Measurements from ENCODE around the gene ZNF701. TPM values are rescaled to one million over a fixed set of nuclear protein-coding genes. Genes with fewer than 3 reads are reported as not detected.

Gene ZNF701
- total RNA-seq (10 to 100 TPM in 2 of 5 donors, 1 to 10 TPM in 3; 1.2 to 28.1 (median 9.0) TPM), polyA plus RNA-seq (1 to 10 TPM; 4.1 to 4.7 (median 4.2) TPM)
- long read RNA-seq, donor 1, partial matches to known transcripts: 0 of 2 reads
- long read RNA-seq, donor 1, other reads (novel, unspliced or antisense): 0 of 2 reads
- long read RNA-seq, donor 2, partial matches to known transcripts: 0 of 3 reads
- long read RNA-seq, donor 2, other reads (novel, unspliced or antisense): 0 of 3 reads
- long read RNA-seq, donor 3, partial matches to known transcripts: 0 of 1 reads
- long read RNA-seq, donor 3, other reads (novel, unspliced or antisense): 0 of 1 reads
- long read RNA-seq, donor 4: 0 reads
- long read RNA-seq, donor 5, partial matches to known transcripts: 0 of 1 reads
- long read RNA-seq, donor 5, other reads (novel, unspliced or antisense): 0 of 1 reads
- long read RNA-seq, donor 6, partial matches to known transcripts: 0 of 3 reads
- long read RNA-seq, donor 6, other reads (novel, unspliced or antisense): 0 of 3 reads
- long read RNA-seq, donor 7, transcript ZNF701-202 (4 exons, 2,634 nt): major isoform, 5 of 5 reads
- long read RNA-seq, donor 7, partial matches to known transcripts: 0 of 5 reads
- long read RNA-seq, donor 7, other reads (novel, unspliced or antisense): 0 of 5 reads
- long read RNA-seq, donor 8, partial matches to known transcripts: 0 of 2 reads
- long read RNA-seq, donor 8, other reads (novel, unspliced or antisense): 0 of 2 reads
- long read RNA-seq, donor 9, partial matches to known transcripts: 0 of 1 reads
- long read RNA-seq, donor 9, other reads (novel, unspliced or antisense): 0 of 1 reads
- long read RNA-seq, donor 10, partial matches to known transcripts: 0 of 2 reads
- long read RNA-seq, donor 10, other reads (novel, unspliced or antisense): 0 of 2 reads

DNA sequence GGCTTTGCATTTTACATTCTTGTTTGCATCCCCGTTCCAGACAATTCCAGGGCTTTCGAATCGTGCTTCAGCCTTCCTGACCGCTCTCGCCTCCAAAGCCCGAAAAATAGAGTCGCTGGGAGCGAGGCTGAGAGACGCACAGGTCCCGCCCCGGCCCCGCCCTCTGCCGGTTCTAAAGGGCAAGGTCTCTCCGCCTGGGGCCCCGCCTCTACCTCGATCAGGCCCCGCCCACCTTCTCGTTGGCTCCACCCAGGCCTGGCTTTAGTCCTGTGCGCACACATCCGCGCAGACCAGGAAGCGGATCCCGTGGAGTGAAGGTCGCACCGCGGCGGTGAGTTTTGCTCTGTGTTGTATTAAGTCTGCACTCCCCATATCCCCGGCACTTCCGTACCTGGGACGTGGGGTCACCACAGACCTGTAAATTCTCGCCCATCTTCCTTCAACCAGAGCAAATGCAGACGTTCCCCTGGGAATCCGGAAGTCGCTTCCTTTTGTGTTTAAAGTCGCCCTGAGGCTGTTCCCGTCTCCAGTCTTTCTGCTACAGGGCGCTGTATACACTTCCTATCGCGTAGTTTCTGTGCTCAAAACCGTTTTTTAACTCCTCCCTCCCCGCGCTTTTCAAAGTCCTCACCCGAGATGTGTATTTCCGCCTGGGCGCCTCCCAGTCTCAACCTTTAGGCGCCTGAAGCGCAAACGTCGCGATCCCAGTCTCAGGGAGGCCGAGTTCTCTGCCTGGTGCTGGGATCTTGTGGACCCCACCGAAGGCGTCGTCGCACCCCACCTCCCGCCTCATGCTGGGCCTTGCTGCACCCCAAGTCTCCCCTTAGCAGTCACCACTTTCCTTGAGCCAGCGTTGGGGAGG is at the start of gene ZNF701:
Gene ZNF701, plus strand, starts transcription at position 288 of the 862 bp plus-strand sequence. CDS start 3,861 bp downstream, outside the sequence.
- peak; percentile 93 to 99 (median 98) for TF ChIP-seq POLR2AphosphoS5 (IDR thresholded peaks at IDR 0.05)
- TF ChIP-seq EP300 (IDR thresholded peaks at IDR 0.05): no peak
- TF ChIP-seq POLR2A (IDR thresholded peaks at IDR 0.05): peak in 2 of 4 donors; percentile 38 to 77
- TF ChIP-seq, protein P1, sequence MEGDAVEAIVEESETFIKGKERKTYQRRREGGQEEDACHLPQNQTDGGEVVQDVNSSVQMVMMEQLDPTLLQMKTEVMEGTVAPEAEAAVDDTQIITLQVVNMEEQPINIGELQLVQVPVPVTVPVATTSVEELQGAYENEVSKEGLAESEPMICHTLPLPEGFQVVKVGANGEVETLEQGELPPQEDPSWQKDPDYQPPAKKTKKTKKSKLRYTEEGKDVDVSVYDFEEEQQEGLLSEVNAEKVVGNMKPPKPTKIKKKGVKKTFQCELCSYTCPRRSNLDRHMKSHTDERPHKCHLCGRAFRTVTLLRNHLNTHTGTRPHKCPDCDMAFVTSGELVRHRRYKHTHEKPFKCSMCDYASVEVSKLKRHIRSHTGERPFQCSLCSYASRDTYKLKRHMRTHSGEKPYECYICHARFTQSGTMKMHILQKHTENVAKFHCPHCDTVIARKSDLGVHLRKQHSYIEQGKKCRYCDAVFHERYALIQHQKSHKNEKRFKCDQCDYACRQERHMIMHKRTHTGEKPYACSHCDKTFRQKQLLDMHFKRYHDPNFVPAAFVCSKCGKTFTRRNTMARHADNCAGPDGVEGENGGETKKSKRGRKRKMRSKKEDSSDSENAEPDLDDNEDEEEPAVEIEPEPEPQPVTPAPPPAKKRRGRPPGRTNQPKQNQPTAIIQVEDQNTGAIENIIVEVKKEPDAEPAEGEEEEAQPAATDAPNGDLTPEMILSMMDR (IDR thresholded peaks at IDR 0.05): peak in 4 of 7 experiments; percentile 7 to 60 (median 28)
- peak within 1 kb of the TSS; percentile 82 to 92 (median 88) for H3K27ac ChIP-seq
- intact Hi-C loops (cut with DNase I; ENCODE audit: low total_unique reads): no loop called here
- H3K36me3 ChIP-seq: peaks cover 20 to 37% (median 35%) of the 10 kb centered on the region in 4 donors
- H3K9me3 ChIP-seq: peaks cover 0 to 58% (median 27%) of the 10 kb centered on the region in 4 donors
- no peaks in the 10 kb centered on the region for H3K27me3 ChIP-seq
- peaks cover 5 to 21% (median 18%) of the 10 kb centered on the region in 4 donors for H3K4me1 ChIP-seq
- DNase-seq: peak; percentile 97 to 98
- H3K4me3 ChIP-seq: peak within 1 kb of the TSS; percentile 62 to 87 (median 76)
- 0 to 1% (median 1%) methylated on average over 53 to 57 of the region's 57 CpGs for WGBS, 5 donors

DNA sequence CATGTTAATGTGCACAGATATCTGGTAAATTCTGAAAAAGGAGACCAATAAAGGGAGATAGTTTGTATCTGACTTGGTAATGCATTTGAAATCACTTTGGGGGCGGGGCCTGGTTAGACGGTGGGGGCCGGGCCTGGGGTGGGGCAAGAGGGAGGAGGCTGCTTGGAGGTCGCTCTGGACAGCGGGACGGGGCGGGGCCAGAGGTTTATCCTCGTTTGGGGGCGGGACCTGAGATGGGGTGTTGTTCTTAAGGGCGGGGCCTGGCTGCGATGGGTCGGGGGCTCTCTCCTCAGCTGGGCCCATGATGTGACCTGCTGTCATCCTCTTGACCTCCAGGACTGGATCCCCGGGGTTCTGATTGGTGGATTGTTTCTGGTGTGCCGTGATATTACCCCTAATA is 47.5 kb upstream of the ZNF701 start:
- H3K27me3 ChIP-seq: no peaks in the 10 kb centered on the region
- peak in 1 of 2 donors; percentile 23 for DNase-seq
- H3K36me3 ChIP-seq: no peaks in the 10 kb centered on the region
- 76 to 85% (median 81%) methylated on average over 14 of the region's 14 CpGs for WGBS, 5 donors
- no peak overlapping the region for H3K4me3 ChIP-seq
- peaks cover 0 to 8% (median 4%) of the 10 kb centered on the region in 4 donors for H3K4me1 ChIP-seq
- H3K27ac ChIP-seq: no peak overlapping the region
- no peak for TF ChIP-seq POLR2AphosphoS5 (IDR thresholded peaks at IDR 0.05)
- TF ChIP-seq, protein P1 (IDR thresholded peaks at IDR 0.05): no peak
- peaks cover 4 to 67% (median 40%) of the 10 kb centered on the region in 4 donors for H3K9me3 ChIP-seq
- intact Hi-C loops (cut with DNase I; ENCODE audit: low total_unique reads): no loop called here

DNA sequence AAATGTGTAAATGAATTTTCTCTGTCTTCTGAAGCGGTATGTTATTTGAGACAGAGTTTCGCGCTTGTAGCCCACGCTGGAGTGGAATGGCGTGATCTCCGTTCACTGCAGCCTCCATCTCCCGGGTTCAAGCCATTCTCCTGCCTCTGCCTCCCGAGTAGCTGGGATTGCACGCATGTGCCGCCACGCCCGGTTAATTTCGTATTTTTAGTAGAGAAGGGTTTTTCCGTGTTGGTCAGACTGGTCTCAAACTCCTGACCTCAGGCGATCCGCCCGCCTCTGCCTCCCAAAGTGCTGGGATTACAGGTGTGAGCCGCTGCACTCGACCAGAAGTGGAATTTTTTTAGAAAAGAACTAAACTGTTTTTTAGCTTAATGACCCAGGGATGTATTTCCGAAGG is 46.0 kb upstream of the ZNF701 start:
- DNase-seq: no peak
- Histone ChIP-seq H3K27ac (no peak overlapping the region), H3K27me3 (no peaks in the 10 kb centered on the region), H3K9me3 (peaks cover 4 to 55% (median 34%) of the 10 kb centered on the region in 4 donors), H3K4me1 (peaks cover 4 to 22% (median 14%) of the 10 kb centered on the region in 4 donors), H3K36me3 (no peaks in the 10 kb centered on the region), H3K4me3 (no peak overlapping the region)
- intact Hi-C loops (cut with DNase I; ENCODE audit: low total_unique reads): no loop called here
- no peak for TF ChIP-seq POLR2AphosphoS5 (IDR thresholded peaks at IDR 0.05)
- no peak for TF ChIP-seq POLR2A (IDR thresholded peaks at IDR 0.05)
- TF ChIP-seq, protein P1 (IDR thresholded peaks at IDR 0.05): no peak
- no peak for TF ChIP-seq EP300 (IDR thresholded peaks at IDR 0.05)
- WGBS, 5 donors: 90 to 94% (median 92%) methylated on average over 20 of the region's 20 CpGs

All from stomach (tissue), 19 donors.